SU-DHL-6 (cell line): ENCODE data around the gene NUP98.

Source experiments
- EZH2phosphoT487 ChIP-seq: fragments of 200-600 bp; sonication (generic), shearing (Covaris generic); conservative IDR thresholded peaks from 2 replicates; pipeline ENCODE4 v1.6.1; 2018; ENCODE audit warnings: mild to moderate bottlenecking, antibody characterized with exemption, low read length, moderate library complexity, mixed read lengths
- TF ChIP-seq, protein P1 (sequence below): fragments of 200-600 bp; sonication (generic); IDR thresholded peaks from one replicate; pipeline ENCODE4 v1.5.1; 2017; ENCODE audit warnings: antibody characterized with exemption, mild to moderate bottlenecking, low read length, moderate library complexity; ENCODE audit not compliant: insufficient read depth, poor library complexity, severe bottlenecking

DNA sequence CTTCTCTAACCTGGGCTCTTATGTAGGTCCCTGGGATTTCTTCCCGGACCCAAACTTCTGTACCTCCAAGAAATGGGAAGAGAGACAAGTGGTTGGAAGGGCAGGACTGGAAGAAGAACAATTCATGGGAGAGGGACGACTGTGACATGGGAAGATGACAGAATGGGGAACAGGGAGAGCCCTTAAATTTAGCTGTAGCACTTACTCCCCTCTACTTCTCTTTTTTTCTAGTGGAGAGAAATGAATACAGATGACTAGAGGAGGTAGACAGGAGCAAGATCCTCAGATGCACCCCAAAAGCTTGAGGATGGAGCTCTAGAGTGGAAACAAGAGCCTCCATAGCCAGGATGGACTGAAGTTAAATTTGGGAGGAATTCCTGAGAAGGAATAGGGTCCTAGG lies 41.1 kb upstream of the NUP98 start:
- TF ChIP-seq, protein P1, sequence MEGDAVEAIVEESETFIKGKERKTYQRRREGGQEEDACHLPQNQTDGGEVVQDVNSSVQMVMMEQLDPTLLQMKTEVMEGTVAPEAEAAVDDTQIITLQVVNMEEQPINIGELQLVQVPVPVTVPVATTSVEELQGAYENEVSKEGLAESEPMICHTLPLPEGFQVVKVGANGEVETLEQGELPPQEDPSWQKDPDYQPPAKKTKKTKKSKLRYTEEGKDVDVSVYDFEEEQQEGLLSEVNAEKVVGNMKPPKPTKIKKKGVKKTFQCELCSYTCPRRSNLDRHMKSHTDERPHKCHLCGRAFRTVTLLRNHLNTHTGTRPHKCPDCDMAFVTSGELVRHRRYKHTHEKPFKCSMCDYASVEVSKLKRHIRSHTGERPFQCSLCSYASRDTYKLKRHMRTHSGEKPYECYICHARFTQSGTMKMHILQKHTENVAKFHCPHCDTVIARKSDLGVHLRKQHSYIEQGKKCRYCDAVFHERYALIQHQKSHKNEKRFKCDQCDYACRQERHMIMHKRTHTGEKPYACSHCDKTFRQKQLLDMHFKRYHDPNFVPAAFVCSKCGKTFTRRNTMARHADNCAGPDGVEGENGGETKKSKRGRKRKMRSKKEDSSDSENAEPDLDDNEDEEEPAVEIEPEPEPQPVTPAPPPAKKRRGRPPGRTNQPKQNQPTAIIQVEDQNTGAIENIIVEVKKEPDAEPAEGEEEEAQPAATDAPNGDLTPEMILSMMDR = no peak
- no peak for TF ChIP-seq EZH2phosphoT487
